Dermis microvascular lymphatic vessel endothelial cell (primary cell): ENCODE data around the gene PLXNA2. TPM values are rescaled to one million over a fixed set of nuclear protein-coding genes. Genes with fewer than 3 reads are reported as not detected.

Experiments used
- DNase-seq, 2 donors: peaks; one replicate each; pipeline versions ENCODE4 v3.0.0 to v3.0.0-alpha.2; 2010; ENCODE audit warnings: low read depth in 2 of 2
- total RNA-seq: library from RNA; depleted of rRNA; stranded (reverse); fragments of >200 nt; gene quantifications from 2 replicates; pipeline ENCODE4 v1.2.1, GENCODE V29; 2014

The PLXNA2 gene
- total RNA-seq, 1 donor from 2014 or later: 40.8 TPM

GRCh38 chr1:208031316-208031931 lies 212.8 kb downstream of the PLXNA2 start:
- no peak for DNase-seq

- peak in 1 of 2 donors; percentile 48 for DNase-seq
These were observed 213.7 kb downstream of the PLXNA2 start for GRCh38 chr1:208030288-208031091.

GRCh38 chr1:208029381-208030287 lies 214.6 kb downstream of the PLXNA2 start:
- DNase-seq: peak in 1 of 2 donors; percentile 73

GRCh38 chr1:208028526-208028925 lies 215.7 kb downstream of the PLXNA2 start:
- DNase-seq: no peak

- no peak for DNase-seq
These were observed 216.3 kb downstream of the PLXNA2 start for GRCh38 chr1:208027861-208028260.

- DNase-seq: no peak
These were observed 217.2 kb downstream of the PLXNA2 start for GRCh38 chr1:208026880-208027438.

GRCh38 chr1:208025031-208025430 lies 219.2 kb downstream of the PLXNA2 start:
- no peak for DNase-seq

GRCh38 chr1:208024406-208024805 lies 219.8 kb downstream of the PLXNA2 start:
- DNase-seq: no peak

- no peak for DNase-seq
These were observed 224.9 kb downstream of the PLXNA2 start for GRCh38 chr1:208019257-208019656.

- no peak for DNase-seq
These were observed 228.9 kb downstream of the PLXNA2 start for GRCh38 chr1:208015255-208015654.

- DNase-seq: no peak
These were observed 231.0 kb downstream of the PLXNA2 start for GRCh38 chr1:208013210-208013609.

GRCh38 chr1:208012721-208013120 lies 231.5 kb downstream of the PLXNA2 start:
- DNase-seq: no peak

GRCh38 chr1:208010487-208011071 lies 233.6 kb downstream of the PLXNA2 start:
- DNase-seq: no peak

- no peak for DNase-seq
These were observed 234.3 kb downstream of the PLXNA2 start for GRCh38 chr1:208009706-208010444.

- DNase-seq: no peak
These were observed 234.9 kb downstream of the PLXNA2 start for GRCh38 chr1:208009303-208009702.

GRCh38 chr1:208008534-208008933 lies 235.7 kb downstream of the PLXNA2 start:
- no peak for DNase-seq

GRCh38 chr1:208007938-208008342 lies 236.2 kb downstream of the PLXNA2 start:
- peak; percentile 3 to 38 for DNase-seq

- DNase-seq: no peak
These were observed 236.8 kb downstream of the PLXNA2 start for GRCh38 chr1:208007319-208007937.

GRCh38 chr1:208006258-208006920 lies 237.8 kb downstream of the PLXNA2 start:
- no peak for DNase-seq

GRCh38 chr1:208004851-208005250 lies 239.3 kb downstream of the PLXNA2 start:
- no peak for DNase-seq
